Measurements from ENCODE around the gene LRRC17. TPM values are rescaled to one million over a fixed set of nuclear protein-coding genes. Genes with fewer than 3 reads are reported as not detected.

Gene LRRC17
- polyA plus RNA-seq = 10 to 100 TPM in 1 of 4 donors, under 1 TPM in 2, not detected in 1; 0.27 to 19.9 (median 0.61) TPM
- long read RNA-seq, donor 1, transcript LRRC17-202 (4 exons, 1,963 nt) = major isoform, 11 of 37 reads
- long read RNA-seq, donor 1, partial matches to known transcripts = 26 of 37 reads
- long read RNA-seq, donor 1, other reads (novel, unspliced or antisense) = 0 of 37 reads
- long read RNA-seq, donor 2 = 0 reads
- long read RNA-seq, donor 3, partial matches to known transcripts = 28 of 32 reads
- long read RNA-seq, donor 3, other reads (novel, unspliced or antisense) = 0 of 32 reads
- long read RNA-seq, donor 4 = 0 reads
- long read RNA-seq, donor 5, partial matches to known transcripts = 5 of 6 reads
- long read RNA-seq, donor 5, other reads (novel, unspliced or antisense) = 0 of 6 reads
- long read RNA-seq, donor 6, partial matches to known transcripts = 5 of 6 reads
- long read RNA-seq, donor 6, other reads (novel, unspliced or antisense) = 0 of 6 reads
- long read RNA-seq, donor 7, transcript LRRC17-202 (4 exons, 1,963 nt) = major isoform, 9 of 20 reads
- long read RNA-seq, donor 7, partial matches to known transcripts = 11 of 20 reads
- long read RNA-seq, donor 7, other reads (novel, unspliced or antisense) = 0 of 20 reads
- long read RNA-seq, donor 8 = 0 reads
- long read RNA-seq, donor 9, partial matches to known transcripts = 0 of 1 reads
- long read RNA-seq, donor 9, other reads (novel, unspliced or antisense) = 0 of 1 reads
- long read RNA-seq, donor 10, transcript LRRC17-202 (4 exons, 1,963 nt) = major isoform, 10 of 29 reads
- long read RNA-seq, donor 10, partial matches to known transcripts = 18 of 29 reads
- long read RNA-seq, donor 10, other reads (novel, unspliced or antisense) = 0 of 29 reads

GRCh38 chr7:102912742-102913141 is at the start of gene LRRC17:
Gene LRRC17 (plus strand): TSS chr7:102913000. CDS start chr7:102933914, 20,914 bp downstream.
- Histone ChIP-seq H3K4me3 (ENCODE audit: low read depth in 1 of 3, low read length in 3 of 3) (peak within 1 kb of the TSS in 1 of 3 donors; percentile 45), H3K27me3 (ENCODE audit: control insufficient read depth in 3 of 3, insufficient read depth in 3 of 3, low read length in 3 of 3) (no peaks in the 10 kb centered on the region), H3K27ac (ENCODE audit: low read depth in 1 of 3, low read length in 2 of 3) (peak within 1 kb of the TSS in 1 of 3 donors; percentile 62), H3K36me3 (ENCODE audit: control insufficient read depth in 3 of 3, insufficient read depth in 2 of 3, low read depth in 1 of 3, low read length in 3 of 3) (peaks cover 0 to 2% (median 0%) of the 10 kb centered on the region in 3 donors), H3K9me3 (ENCODE audit: control insufficient read depth in 2 of 2, insufficient read depth in 1 of 2, low read depth in 1 of 2, low read length in 1 of 2) (peaks cover 0 to 12% of the 10 kb centered on the region in 2 donors), H3K4me1 (ENCODE audit: control insufficient read depth in 3 of 3, insufficient read depth in 2 of 3, low read depth in 1 of 3, low read length in 2 of 3) (no peaks in the 10 kb centered on the region)
- FAIRE-seq = no peak
- DNase-seq = peak in 1 of 2 donors; percentile 39
- 51 to 74% (median 74%) methylated on average over 6 of the region's 6 CpGs for WGBS, 3 donors

- Histone ChIP-seq H3K4me1 (ENCODE audit: control insufficient read depth in 3 of 3, insufficient read depth in 2 of 3, low read depth in 1 of 3, low read length in 2 of 3) (no peaks in the 10 kb centered on the region), H3K27ac (ENCODE audit: low read depth in 1 of 3, low read length in 2 of 3) (no peak overlapping the region), H3K9me3 (ENCODE audit: control insufficient read depth in 2 of 2, insufficient read depth in 1 of 2, low read depth in 1 of 2, low read length in 1 of 2) (no peaks in the 10 kb centered on the region), H3K4me3 (ENCODE audit: low read depth in 1 of 3, low read length in 3 of 3) (no peak overlapping the region), H3K27me3 (ENCODE audit: control insufficient read depth in 3 of 3, insufficient read depth in 3 of 3, low read length in 3 of 3) (no peaks in the 10 kb centered on the region), H3K36me3 (ENCODE audit: control insufficient read depth in 3 of 3, insufficient read depth in 2 of 3, low read depth in 1 of 3, low read length in 3 of 3) (no peaks in the 10 kb centered on the region)
- no peak for DNase-seq
- no peak for FAIRE-seq
- WGBS, 3 donors = 33 to 64% (median 41%) methylated on average over 2 of the region's 2 CpGs
Measured at GRCh38 chr7:102864958-102865357, 47.8 kb upstream of the LRRC17 start.

- DNase-seq (no peak), FAIRE-seq (no peak)
- WGBS, 3 donors = 66 to 87% (median 85%) methylated on average over 3 of the region's 3 CpGs
- Histone ChIP-seq H3K4me3 (ENCODE audit: low read depth in 1 of 3, low read length in 3 of 3) (no peak overlapping the region), H3K27ac (ENCODE audit: low read depth in 1 of 3, low read length in 2 of 3) (no peak overlapping the region), H3K36me3 (ENCODE audit: control insufficient read depth in 3 of 3, insufficient read depth in 2 of 3, low read depth in 1 of 3, low read length in 3 of 3) (no peaks in the 10 kb centered on the region), H3K27me3 (ENCODE audit: control insufficient read depth in 3 of 3, insufficient read depth in 3 of 3, low read length in 3 of 3) (no peaks in the 10 kb centered on the region), H3K4me1 (ENCODE audit: control insufficient read depth in 3 of 3, insufficient read depth in 2 of 3, low read depth in 1 of 3, low read length in 2 of 3) (no peaks in the 10 kb centered on the region), H3K9me3 (ENCODE audit: control insufficient read depth in 2 of 2, insufficient read depth in 1 of 2, low read depth in 1 of 2, low read length in 1 of 2) (no peaks in the 10 kb centered on the region)
Measured at GRCh38 chr7:102866535-102867215, 46.1 kb upstream of the LRRC17 start.

DNA sequence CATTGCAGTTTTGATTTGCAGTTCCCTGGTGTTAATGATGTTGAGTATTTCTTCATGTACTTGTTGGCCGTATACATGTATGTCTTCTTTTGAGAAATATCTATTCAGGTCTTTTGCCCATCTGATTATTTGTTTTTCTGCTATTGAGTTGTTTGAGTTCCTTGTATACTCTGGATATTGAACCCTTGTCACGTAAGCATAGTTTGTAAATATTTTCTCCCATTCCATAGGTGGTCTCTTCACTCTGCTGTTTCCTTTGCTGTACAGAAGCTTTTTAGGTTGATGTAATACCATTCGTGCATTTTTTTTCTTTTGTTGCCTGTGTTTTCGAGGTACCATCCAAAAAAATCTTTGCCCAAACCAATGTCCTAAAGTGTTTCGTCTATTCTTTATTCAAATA is 43.6 kb upstream of the LRRC17 start:
- Histone ChIP-seq H3K27me3 (ENCODE audit: control insufficient read depth in 3 of 3, insufficient read depth in 3 of 3, low read length in 3 of 3) (no peaks in the 10 kb centered on the region), H3K4me3 (ENCODE audit: low read depth in 1 of 3, low read length in 3 of 3) (no peak overlapping the region), H3K36me3 (ENCODE audit: control insufficient read depth in 3 of 3, insufficient read depth in 2 of 3, low read depth in 1 of 3, low read length in 3 of 3) (no peaks in the 10 kb centered on the region), H3K4me1 (ENCODE audit: control insufficient read depth in 3 of 3, insufficient read depth in 2 of 3, low read depth in 1 of 3, low read length in 2 of 3) (no peaks in the 10 kb centered on the region), H3K9me3 (ENCODE audit: control insufficient read depth in 2 of 2, insufficient read depth in 1 of 2, low read depth in 1 of 2, low read length in 1 of 2) (no peaks in the 10 kb centered on the region), H3K27ac (ENCODE audit: low read depth in 1 of 3, low read length in 2 of 3) (no peak overlapping the region)
- no peak for FAIRE-seq
- DNase-seq = no peak
- 83 to 95% (median 92%) methylated on average over 5 of the region's 5 CpGs for WGBS, 3 donors

GRCh38 chr7:102872460-102872859 is 40.3 kb upstream of the LRRC17 start:
- WGBS, 3 donors = 94 to 98% (median 96%) methylated on average over 2 of the region's 2 CpGs
- Histone ChIP-seq H3K27me3 (ENCODE audit: control insufficient read depth in 3 of 3, insufficient read depth in 3 of 3, low read length in 3 of 3) (no peaks in the 10 kb centered on the region), H3K27ac (ENCODE audit: low read depth in 1 of 3, low read length in 2 of 3) (no peak overlapping the region), H3K9me3 (ENCODE audit: control insufficient read depth in 2 of 2, insufficient read depth in 1 of 2, low read depth in 1 of 2, low read length in 1 of 2) (no peaks in the 10 kb centered on the region), H3K36me3 (ENCODE audit: control insufficient read depth in 3 of 3, insufficient read depth in 2 of 3, low read depth in 1 of 3, low read length in 3 of 3) (no peaks in the 10 kb centered on the region), H3K4me1 (ENCODE audit: control insufficient read depth in 3 of 3, insufficient read depth in 2 of 3, low read depth in 1 of 3, low read length in 2 of 3) (no peaks in the 10 kb centered on the region), H3K4me3 (ENCODE audit: low read depth in 1 of 3, low read length in 3 of 3) (no peak overlapping the region)
- no peak for DNase-seq
- FAIRE-seq = no peak

- no peaks in the 10 kb centered on the region for H3K4me1 ChIP-seq (ENCODE audit: control insufficient read depth in 3 of 3, insufficient read depth in 2 of 3, low read depth in 1 of 3, low read length in 2 of 3)
- H3K27me3 ChIP-seq (ENCODE audit: control insufficient read depth in 3 of 3, insufficient read depth in 3 of 3, low read length in 3 of 3) = no peaks in the 10 kb centered on the region
- no peak overlapping the region for H3K27ac ChIP-seq (ENCODE audit: low read depth in 1 of 3, low read length in 2 of 3)
- H3K36me3 ChIP-seq (ENCODE audit: control insufficient read depth in 3 of 3, insufficient read depth in 2 of 3, low read depth in 1 of 3, low read length in 3 of 3) = no peaks in the 10 kb centered on the region
- FAIRE-seq (no peak), DNase-seq (no peak)
- H3K4me3 ChIP-seq (ENCODE audit: low read depth in 1 of 3, low read length in 3 of 3) = no peak overlapping the region
- H3K9me3 ChIP-seq (ENCODE audit: control insufficient read depth in 2 of 2, insufficient read depth in 1 of 2, low read depth in 1 of 2, low read length in 1 of 2) = no peaks in the 10 kb centered on the region
- 81 to 91% (median 84%) methylated on average over 4 of the region's 4 CpGs for whole genome bisulfite sequencing, 3 donors
Measured at GRCh38 chr7:102873470-102874165, 39.2 kb upstream of the LRRC17 start.

GRCh38 chr7:102874166-102874829 is 38.5 kb upstream of the LRRC17 start:
- FAIRE-seq = no peak
- WGBS, 3 donors = 82 to 84% (median 83%) methylated on average over 5 of the region's 5 CpGs

More at GRCh38 chr7:102874166-102874829, 38.5 kb upstream of the LRRC17 start:
- H3K9me3 ChIP-seq (ENCODE audit: control insufficient read depth in 2 of 2, insufficient read depth in 1 of 2, low read depth in 1 of 2, low read length in 1 of 2) = no peaks in the 10 kb centered on the region
- no peaks in the 10 kb centered on the region for H3K27me3 ChIP-seq (ENCODE audit: control insufficient read depth in 3 of 3, insufficient read depth in 3 of 3, low read length in 3 of 3)
- no peak overlapping the region for H3K27ac ChIP-seq (ENCODE audit: low read depth in 1 of 3, low read length in 2 of 3)
- H3K4me1 ChIP-seq (ENCODE audit: control insufficient read depth in 3 of 3, insufficient read depth in 2 of 3, low read depth in 1 of 3, low read length in 2 of 3) = no peaks in the 10 kb centered on the region
- H3K36me3 ChIP-seq (ENCODE audit: control insufficient read depth in 3 of 3, insufficient read depth in 2 of 3, low read depth in 1 of 3, low read length in 3 of 3) = no peaks in the 10 kb centered on the region
- DNase-seq = no peak
- no peak overlapping the region for H3K4me3 ChIP-seq (ENCODE audit: low read depth in 1 of 3, low read length in 3 of 3)

Data from small intestine (tissue), 16 donors.